Measurements from ENCODE around the gene OTUD1.

The OTUD1 gene

DNA sequence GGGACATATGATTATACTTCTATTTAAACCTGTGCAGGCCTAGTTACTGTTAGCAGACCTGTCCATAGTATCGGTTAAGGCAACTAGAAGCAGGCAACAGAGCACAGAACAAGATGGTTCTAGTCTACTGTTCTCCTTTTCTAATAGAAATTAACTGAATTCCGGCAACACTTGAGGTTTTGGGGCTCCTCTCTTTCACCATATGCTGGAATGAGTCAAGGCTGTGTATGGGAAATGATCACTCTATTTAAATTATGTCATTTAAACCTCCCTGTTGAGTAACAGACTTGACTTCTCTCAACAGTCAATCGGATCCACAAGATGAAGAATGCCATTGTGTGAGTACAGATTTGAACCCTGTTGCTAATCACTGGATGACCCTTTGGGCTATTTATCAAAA is 6.2 kb upstream of the OTUD1 start:
- Histone ChIP-seq H3K4me3 (IDR thresholded peaks at IDR 0.05; ENCODE audit: insufficient read depth, low read depth, low read length) (no peak overlapping the region), H4K20me1 (ENCODE audit: insufficient read depth) (no peaks in the 10 kb centered on the region), H3K27ac (no peak overlapping the region), H2AFZ (ENCODE audit: low read depth) (no peak overlapping the region), H3K4me1 (ENCODE audit: low read depth, poor library complexity, severe bottlenecking) (no peaks in the 10 kb centered on the region), H3K4me2 (no peak overlapping the region), H3K79me2 (ENCODE audit: insufficient read depth, low read depth) (no peaks in the 10 kb centered on the region), H3K27me3 (ENCODE audit: insufficient read depth, low read depth) (no peaks in the 10 kb centered on the region), H3K36me3 (ENCODE audit: insufficient read depth) (no peaks in the 10 kb centered on the region), H3K9ac (no peak overlapping the region)
- no peak for TF ChIP-seq CTCF (conservative IDR thresholded peaks at IDR 0.05; ENCODE audit: low read depth, low read length)

DNA sequence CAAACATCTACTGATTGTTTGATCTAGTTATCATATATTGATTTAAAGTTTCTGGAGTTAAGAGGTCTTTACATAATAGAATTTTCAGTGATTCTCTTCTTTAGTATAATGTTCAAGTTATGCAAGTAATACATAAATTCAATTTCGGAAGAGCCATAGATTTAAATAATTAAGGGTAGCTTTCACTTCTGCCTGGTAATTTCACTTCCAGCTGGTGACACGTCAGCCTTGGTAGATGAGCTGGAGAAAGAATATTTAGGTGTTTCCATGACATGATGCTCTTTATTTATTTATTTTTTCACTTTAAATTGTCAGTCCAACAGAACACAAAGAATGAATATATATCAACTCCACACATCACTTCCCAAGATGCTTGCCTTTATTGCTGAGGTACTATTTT is 5.2 kb upstream of the OTUD1 start:
- Histone ChIP-seq H3K36me3 (ENCODE audit: insufficient read depth) (no peaks in the 10 kb centered on the region), H3K9ac (no peak overlapping the region), H2AFZ (ENCODE audit: low read depth) (no peak overlapping the region), H3K4me3 (IDR thresholded peaks at IDR 0.05; ENCODE audit: insufficient read depth, low read depth, low read length) (no peak overlapping the region), H3K27ac (no peak overlapping the region), H3K4me1 (ENCODE audit: low read depth, poor library complexity, severe bottlenecking) (no peaks in the 10 kb centered on the region), H3K27me3 (ENCODE audit: insufficient read depth, low read depth) (no peaks in the 10 kb centered on the region), H3K4me2 (no peak overlapping the region), H4K20me1 (ENCODE audit: insufficient read depth) (no peaks in the 10 kb centered on the region), H3K79me2 (ENCODE audit: insufficient read depth, low read depth) (no peaks in the 10 kb centered on the region)
- TF ChIP-seq CTCF (conservative IDR thresholded peaks at IDR 0.05; ENCODE audit: low read depth, low read length) = no peak

GRCh38 chr10:23435378-23435777 is 3.5 kb upstream of the OTUD1 start:
- no peaks in the 10 kb centered on the region for H4K20me1 ChIP-seq (ENCODE audit: insufficient read depth)
- H3K79me2 ChIP-seq (ENCODE audit: insufficient read depth, low read depth) = peaks cover 2% of the 10 kb centered on the region; the same call in 1 of the 2 replicates
- no peak overlapping the region for H3K4me2 ChIP-seq
- H2AFZ ChIP-seq (ENCODE audit: low read depth) = no peak overlapping the region
- H3K36me3 ChIP-seq (ENCODE audit: insufficient read depth) = no peaks in the 10 kb centered on the region
- H3K27me3 ChIP-seq (ENCODE audit: insufficient read depth, low read depth) = no peaks in the 10 kb centered on the region
- H3K4me3 ChIP-seq (IDR thresholded peaks at IDR 0.05; ENCODE audit: insufficient read depth, low read depth, low read length) = no peak overlapping the region
- H3K9ac ChIP-seq = no peak overlapping the region
- H3K4me1 ChIP-seq (ENCODE audit: low read depth, poor library complexity, severe bottlenecking) = no peaks in the 10 kb centered on the region
- no peak for TF ChIP-seq CTCF (conservative IDR thresholded peaks at IDR 0.05; ENCODE audit: low read depth, low read length)
- no peak overlapping the region for H3K27ac ChIP-seq

DNA sequence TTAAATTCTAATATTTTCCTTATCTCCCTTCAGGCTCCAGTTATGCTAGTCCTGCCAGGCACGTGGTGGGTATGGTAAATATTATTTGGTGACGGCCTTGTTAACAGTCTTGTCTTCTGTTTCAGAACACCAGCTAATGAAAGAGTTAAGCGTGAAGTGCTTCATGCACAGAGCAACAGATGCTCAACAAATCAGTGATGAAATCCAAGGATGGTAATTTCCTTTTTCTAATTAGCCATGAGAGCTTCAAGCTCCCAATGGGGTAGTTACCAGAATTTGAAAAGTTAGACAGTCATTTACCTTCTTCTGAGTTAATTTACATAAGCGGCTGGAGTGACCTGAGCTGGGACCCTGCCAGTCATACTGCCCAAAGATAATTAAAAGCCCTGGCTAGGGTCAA is 1.9 kb upstream of the OTUD1 start:
- Histone ChIP-seq H3K9ac (no peak overlapping the region), H3K27ac (no peak overlapping the region), H3K4me2 (no peak overlapping the region), H3K4me1 (ENCODE audit: low read depth, poor library complexity, severe bottlenecking) (peaks cover 12% of the 10 kb centered on the region), H3K36me3 (ENCODE audit: insufficient read depth) (no peaks in the 10 kb centered on the region), H2AFZ (ENCODE audit: low read depth) (no peak overlapping the region), H4K20me1 (ENCODE audit: insufficient read depth) (no peaks in the 10 kb centered on the region), H3K27me3 (ENCODE audit: insufficient read depth, low read depth) (no peaks in the 10 kb centered on the region), H3K79me2 (ENCODE audit: insufficient read depth, low read depth) (peaks cover 18% of the 10 kb centered on the region), H3K4me3 (IDR thresholded peaks at IDR 0.05; ENCODE audit: insufficient read depth, low read depth, low read length) (no peak overlapping the region)
- TF ChIP-seq CTCF (conservative IDR thresholded peaks at IDR 0.05; ENCODE audit: low read depth, low read length) = no peak

Measured in KMS-11 (cell line).